ENCODE measurements around the gene BCAT1. TPM values are rescaled to one million over a fixed set of nuclear protein-coding genes. Genes with fewer than 3 reads are reported as not detected.

Gene BCAT1
- total and polyA plus RNA-seq, 2 donors (not counting 1 experiment from before 2014, with no cell fraction given): 0.33 to 9.6 TPM

GRCh38 chr12:24853588-24853987 is 95.3 kb downstream of the BCAT1 start:
- Mint-ChIP-seq H3K9me3 (ENCODE audit: insufficient read depth) (no peaks in the 10 kb centered on the region), H3K27ac (no peak overlapping the region), H3K4me1 (no peaks in the 10 kb centered on the region), H3K27me3 (no peaks in the 10 kb centered on the region), H3K4me3 (no peak overlapping the region)
- Histone ChIP-seq H3K4me3 (ENCODE audit: control extremely low read depth in 1 of 5, extremely low read depth in 1 of 5, insufficient read depth in 1 of 5, low read depth in 2 of 5, low read length in 4 of 5) (no peak overlapping the region), H3K36me3 (replicated peaks in 1 of 2; ENCODE audit: control extremely low read depth in 1 of 2, control insufficient read depth in 1 of 2, extremely low read depth in 1 of 2, insufficient read depth in 2 of 2, low read length in 1 of 2) (no peaks in the 10 kb centered on the region), H3K4me2 (replicated peaks; ENCODE audit: low read depth, low read length, poor library complexity, severe bottlenecking) (no peak overlapping the region), H3K9ac (ENCODE audit: low read length) (no peak overlapping the region), H2AFZ (ENCODE audit: insufficient read depth, low read depth, low read length, poor library complexity, severe bottlenecking) (no peak overlapping the region), H4K20me1 (ENCODE audit: control insufficient read depth, insufficient read depth, low read length, poor library complexity, severe bottlenecking) (no peaks in the 10 kb centered on the region), H3K79me2 (ENCODE audit: control insufficient read depth, insufficient read depth, low read length) (no peaks in the 10 kb centered on the region), H3K27me3 (replicated peaks in 1 of 4; ENCODE audit: control extremely low read depth in 1 of 4, control insufficient read depth in 3 of 4, insufficient read depth in 4 of 4, low read length in 3 of 4) (no peaks in the 10 kb centered on the region), H3K27ac (ENCODE audit: low read length in 2 of 2) (no peak overlapping the region), H3K4me1 (ENCODE audit: control insufficient read depth in 2 of 2, insufficient read depth in 2 of 2, low read length in 2 of 2) (no peaks in the 10 kb centered on the region), H3K9me3 (ENCODE audit: control extremely low read depth in 1 of 3, control insufficient read depth in 2 of 3, insufficient read depth in 1 of 3, low read length in 2 of 3) (peaks cover 0 to 2% (median 0%) of the 10 kb centered on the region in 3 donors)
- CTCF ChIA-PET: interaction anchor here (0.9 to 4.1 kb wide), 5 partner anchors 19 to 301 kb away, joined by 3 to 31 read pairs (median 4); no protein-coding TSS in a partner anchor
- POLR2A ChIA-PET: no interaction called here
- ATAC-seq (ENCODE audit: low read depth) (no peak), DNase-seq (no peak)
- WGBS (ENCODE audit: insufficient coverage): no CpG with 5 or more reads among the region's 2 CpGs
- intact Hi-C loops (cut with micrococcal nuclease): no loop called here
- TF ChIP-seq EZH2 (IDR thresholded peaks at IDR 0.05; ENCODE audit: borderline replicate concordance, insufficient read depth, low read depth, low read length, poor library complexity, severe bottlenecking) (no peak), CTCF (IDR thresholded peaks at IDR 0.05) (no peak)

GRCh38 chr12:24853094-24853493 is 95.8 kb downstream of the BCAT1 start:
- Mint-ChIP-seq H3K9me3 (ENCODE audit: insufficient read depth) (no peaks in the 10 kb centered on the region), H3K4me1 (no peaks in the 10 kb centered on the region), H3K27ac (no peak overlapping the region), H3K4me3 (no peak overlapping the region), H3K27me3 (no peaks in the 10 kb centered on the region)
- Histone ChIP-seq H3K9ac (ENCODE audit: low read length) (no peak overlapping the region), H3K79me2 (ENCODE audit: control insufficient read depth, insufficient read depth, low read length) (no peaks in the 10 kb centered on the region), H3K9me3 (ENCODE audit: control extremely low read depth in 1 of 3, control insufficient read depth in 2 of 3, insufficient read depth in 1 of 3, low read length in 2 of 3) (no peaks in the 10 kb centered on the region), H3K27me3 (replicated peaks in 1 of 4; ENCODE audit: control extremely low read depth in 1 of 4, control insufficient read depth in 3 of 4, insufficient read depth in 4 of 4, low read length in 3 of 4) (no peaks in the 10 kb centered on the region), H3K4me2 (replicated peaks; ENCODE audit: low read depth, low read length, poor library complexity, severe bottlenecking) (no peak overlapping the region), H2AFZ (ENCODE audit: insufficient read depth, low read depth, low read length, poor library complexity, severe bottlenecking) (no peak overlapping the region), H3K4me1 (ENCODE audit: control insufficient read depth in 2 of 2, insufficient read depth in 2 of 2, low read length in 2 of 2) (no peaks in the 10 kb centered on the region), H3K4me3 (ENCODE audit: control extremely low read depth in 1 of 5, extremely low read depth in 1 of 5, insufficient read depth in 1 of 5, low read depth in 2 of 5, low read length in 4 of 5) (no peak overlapping the region), H3K36me3 (replicated peaks in 1 of 2; ENCODE audit: control extremely low read depth in 1 of 2, control insufficient read depth in 1 of 2, extremely low read depth in 1 of 2, insufficient read depth in 2 of 2, low read length in 1 of 2) (no peaks in the 10 kb centered on the region), H3K27ac (ENCODE audit: low read length in 2 of 2) (no peak overlapping the region), H4K20me1 (ENCODE audit: control insufficient read depth, insufficient read depth, low read length, poor library complexity, severe bottlenecking) (no peaks in the 10 kb centered on the region)
- ATAC-seq (ENCODE audit: low read depth) (no peak), DNase-seq (no peak)
- ChIA-PET CTCF (interaction anchor here (1.2 to 4.1 kb wide), 5 partner anchors 39 to 302 kb away, joined by 3 to 31 read pairs (median 4); no protein-coding TSS in a partner anchor), POLR2A (no interaction called here)
- intact Hi-C loops (cut with micrococcal nuclease): no loop called here
- WGBS (ENCODE audit: insufficient coverage): no CpG with 5 or more reads among the region's 2 CpGs
- TF ChIP-seq EZH2 (IDR thresholded peaks at IDR 0.05; ENCODE audit: borderline replicate concordance, insufficient read depth, low read depth, low read length, poor library complexity, severe bottlenecking) (no peak), CTCF (IDR thresholded peaks at IDR 0.05) (no peak)

Measured in B cell (primary cell).